ENCODE data around the gene GREM2. TPM values are rescaled to one million over a fixed set of nuclear protein-coding genes. Genes with fewer than 3 reads are reported as not detected.

GREM2 gene
- polyA plus RNA-seq, 2 of the 4 experiments (the other 2 are of a cell fraction), result 0.13 to 0.59 TPM

DNA sequence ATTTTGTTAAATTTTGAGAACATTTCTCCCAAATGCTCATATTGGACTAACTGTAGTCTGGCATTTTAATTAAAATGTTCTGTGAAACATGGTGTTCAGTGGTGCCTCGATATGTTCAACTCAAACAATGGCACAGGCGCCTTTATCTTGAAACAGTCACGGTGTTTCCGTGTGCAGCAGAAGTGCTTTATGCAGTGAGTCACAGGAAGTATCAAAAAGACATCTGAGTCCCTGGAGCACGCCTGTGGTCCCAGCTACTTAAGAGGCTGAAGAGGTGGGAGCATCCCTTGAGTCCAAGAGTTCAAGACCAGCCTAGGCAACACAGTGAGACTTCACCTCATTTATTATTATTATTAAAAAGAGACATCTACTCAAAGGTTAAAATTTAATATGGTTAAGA, 52.2 kb downstream of the GREM2 start:
- no peaks in the 10 kb centered on the region for H3K9me3 ChIP-seq
- DNase-seq (ENCODE audit: low read depth in 1 of 2, low spot score in 1 of 2), result no peak
- 0 out of 3 replicates have a peak, but pooled peaks cover 4% of the 10 kb centered on the region for H3K4me1 ChIP-seq
- no peak overlapping the region for H3K4me3 ChIP-seq
- ChIA-PET CTCF (no interaction called here), POLR2A (no interaction called here)
- WGBS (ENCODE audit: missing lambda C conversion rate), result 87% methylated on average over 5 of the region's 5 CpGs
- no peak for FAIRE-seq
- no peak for ATAC-seq
- H3K27ac ChIP-seq, result no peak overlapping the region
- no peak overlapping the region for H3K4me2 ChIP-seq
- TF ChIP-seq RAD21 (conservative IDR thresholded peaks at IDR 0.05 in 1 of 2, IDR thresholded peaks at IDR 0.05 in 1 of 2) (no peak), CEBPB (IDR thresholded peaks at IDR 0.05) (no peak), TFCP2L1 (CRISPR knock-in tag; IDR thresholded peaks at IDR 0.05) (no peak), MYC (IDR thresholded peaks at IDR 0.05; ENCODE audit: borderline replicate concordance, low read length) (no peak), MAZ (IDR thresholded peaks at IDR 0.05; ENCODE audit: borderline replicate concordance, low read depth, low read length) (no peak), HOXB5 (CRISPR knock-in tag; IDR thresholded peaks at IDR 0.05) (no peak), BHLHE40 (IDR thresholded peaks at IDR 0.05; ENCODE audit: low read depth, low read length) (no peak), RFX5 (IDR thresholded peaks at IDR 0.05) (no peak)
- TF ChIP-seq, protein P1, sequence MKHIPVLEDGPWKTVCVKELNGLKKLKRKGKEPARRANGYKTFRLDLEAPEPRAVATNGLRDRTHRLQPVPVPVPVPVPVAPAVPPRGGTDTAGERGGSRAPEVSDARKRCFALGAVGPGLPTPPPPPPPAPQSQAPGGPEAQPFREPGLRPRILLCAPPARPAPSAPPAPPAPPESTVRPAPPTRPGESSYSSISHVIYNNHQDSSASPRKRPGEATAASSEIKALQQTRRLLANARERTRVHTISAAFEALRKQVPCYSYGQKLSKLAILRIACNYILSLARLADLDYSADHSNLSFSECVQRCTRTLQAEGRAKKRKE (CRISPR knock-in tag; IDR thresholded peaks at IDR 0.05; ENCODE audit: low read depth), result no peak

DNA sequence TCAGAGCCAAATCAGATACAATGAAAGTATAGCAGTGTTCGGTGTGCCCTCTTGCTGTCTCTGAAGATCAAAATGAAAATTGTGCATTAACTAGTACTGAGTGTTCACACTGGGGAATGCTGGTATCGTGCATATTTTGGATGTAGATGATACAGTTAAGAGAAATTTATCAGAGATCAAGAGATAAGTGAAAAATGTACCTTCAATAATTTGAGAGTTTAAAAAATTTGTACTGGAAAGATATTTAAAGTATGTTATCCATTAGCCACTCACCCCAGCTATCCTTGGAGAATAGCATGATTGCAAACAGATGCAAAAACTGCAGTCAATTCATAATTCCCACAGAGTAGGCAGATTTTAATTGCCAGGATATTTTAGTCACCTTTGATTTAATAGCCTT, 56.4 kb downstream of the GREM2 start:
- H3K4me1 ChIP-seq, result no peaks in the 10 kb centered on the region
- CTCF ChIA-PET, result no interaction called here
- H3K9me3 ChIP-seq, result no peaks in the 10 kb centered on the region
- no peak for ATAC-seq
- no peak for DNase-seq (ENCODE audit: low read depth in 1 of 2, low spot score in 1 of 2)
- H3K4me3 ChIP-seq, result no peak overlapping the region
- no peak overlapping the region for H3K4me2 ChIP-seq
- POLR2A ChIA-PET, result no interaction called here
- 81% methylated on average over 2 of the region's 2 CpGs for WGBS (ENCODE audit: missing lambda C conversion rate)
- FAIRE-seq, result no peak
- no peak overlapping the region for H3K27ac ChIP-seq
- TF ChIP-seq SMC3 (IDR thresholded peaks at IDR 0.05) (no peak), POLR2AphosphoS2 (conservative IDR thresholded peaks at IDR 0.05; ENCODE audit: low read length) (no peak), GATA3 (IDR thresholded peaks at IDR 0.05; ENCODE audit: borderline replicate concordance) (no peak)
- TF ChIP-seq, protein P2, sequence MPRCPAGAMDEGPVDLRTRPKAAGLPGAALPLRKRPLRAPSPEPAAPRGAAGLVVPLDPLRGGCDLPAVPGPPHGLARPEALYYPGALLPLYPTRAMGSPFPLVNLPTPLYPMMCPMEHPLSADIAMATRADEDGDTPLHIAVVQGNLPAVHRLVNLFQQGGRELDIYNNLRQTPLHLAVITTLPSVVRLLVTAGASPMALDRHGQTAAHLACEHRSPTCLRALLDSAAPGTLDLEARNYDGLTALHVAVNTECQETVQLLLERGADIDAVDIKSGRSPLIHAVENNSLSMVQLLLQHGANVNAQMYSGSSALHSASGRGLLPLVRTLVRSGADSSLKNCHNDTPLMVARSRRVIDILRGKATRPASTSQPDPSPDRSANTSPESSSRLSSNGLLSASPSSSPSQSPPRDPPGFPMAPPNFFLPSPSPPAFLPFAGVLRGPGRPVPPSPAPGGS (IDR thresholded peaks at IDR 0.05), result no peak
- TF ChIP-seq, protein P3, sequence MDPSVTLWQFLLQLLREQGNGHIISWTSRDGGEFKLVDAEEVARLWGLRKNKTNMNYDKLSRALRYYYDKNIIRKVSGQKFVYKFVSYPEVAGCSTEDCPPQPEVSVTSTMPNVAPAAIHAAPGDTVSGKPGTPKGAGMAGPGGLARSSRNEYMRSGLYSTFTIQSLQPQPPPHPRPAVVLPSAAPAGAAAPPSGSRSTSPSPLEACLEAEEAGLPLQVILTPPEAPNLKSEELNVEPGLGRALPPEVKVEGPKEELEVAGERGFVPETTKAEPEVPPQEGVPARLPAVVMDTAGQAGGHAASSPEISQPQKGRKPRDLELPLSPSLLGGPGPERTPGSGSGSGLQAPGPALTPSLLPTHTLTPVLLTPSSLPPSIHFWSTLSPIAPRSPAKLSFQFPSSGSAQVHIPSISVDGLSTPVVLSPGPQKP (IDR thresholded peaks at IDR 0.05; ENCODE audit: low read depth, low read length), result no peak

DNA sequence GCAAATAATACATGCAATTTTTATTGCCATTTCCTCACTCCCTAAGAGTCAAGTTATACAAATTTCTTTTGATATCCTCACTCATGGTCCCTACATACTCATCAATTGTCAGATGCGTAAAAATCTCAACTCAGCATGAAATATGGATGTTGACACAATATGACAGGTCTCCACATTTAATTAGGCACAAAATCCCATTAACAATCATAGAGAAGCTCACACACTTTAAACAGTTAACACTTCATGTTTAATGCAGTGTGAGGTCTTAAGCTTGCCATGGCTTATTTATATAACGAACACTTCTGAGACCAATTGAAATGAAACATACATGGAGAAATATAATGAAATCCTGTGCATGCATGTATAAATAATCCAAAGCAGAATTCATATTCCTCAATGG, 58.6 kb downstream of the GREM2 start:
- 77% methylated on average over 2 of the region's 2 CpGs for WGBS (ENCODE audit: missing lambda C conversion rate)
- ChIA-PET POLR2A (no interaction called here), CTCF (interaction anchor here (0.7 kb wide), 1 partner anchor 20 kb away, joined by 4 read pairs; no protein-coding TSS in a partner anchor)
- Histone ChIP-seq H3K4me2 (no peak overlapping the region), H3K4me3 (no peak overlapping the region), H3K9me3 (no peaks in the 10 kb centered on the region), H3K27ac (no peak overlapping the region), H3K4me1 (no peaks in the 10 kb centered on the region)
- ATAC-seq, result no peak
- no peak for FAIRE-seq
- no peak for DNase-seq (ENCODE audit: low read depth in 1 of 2, low spot score in 1 of 2)
- TF ChIP-seq, protein P4, sequence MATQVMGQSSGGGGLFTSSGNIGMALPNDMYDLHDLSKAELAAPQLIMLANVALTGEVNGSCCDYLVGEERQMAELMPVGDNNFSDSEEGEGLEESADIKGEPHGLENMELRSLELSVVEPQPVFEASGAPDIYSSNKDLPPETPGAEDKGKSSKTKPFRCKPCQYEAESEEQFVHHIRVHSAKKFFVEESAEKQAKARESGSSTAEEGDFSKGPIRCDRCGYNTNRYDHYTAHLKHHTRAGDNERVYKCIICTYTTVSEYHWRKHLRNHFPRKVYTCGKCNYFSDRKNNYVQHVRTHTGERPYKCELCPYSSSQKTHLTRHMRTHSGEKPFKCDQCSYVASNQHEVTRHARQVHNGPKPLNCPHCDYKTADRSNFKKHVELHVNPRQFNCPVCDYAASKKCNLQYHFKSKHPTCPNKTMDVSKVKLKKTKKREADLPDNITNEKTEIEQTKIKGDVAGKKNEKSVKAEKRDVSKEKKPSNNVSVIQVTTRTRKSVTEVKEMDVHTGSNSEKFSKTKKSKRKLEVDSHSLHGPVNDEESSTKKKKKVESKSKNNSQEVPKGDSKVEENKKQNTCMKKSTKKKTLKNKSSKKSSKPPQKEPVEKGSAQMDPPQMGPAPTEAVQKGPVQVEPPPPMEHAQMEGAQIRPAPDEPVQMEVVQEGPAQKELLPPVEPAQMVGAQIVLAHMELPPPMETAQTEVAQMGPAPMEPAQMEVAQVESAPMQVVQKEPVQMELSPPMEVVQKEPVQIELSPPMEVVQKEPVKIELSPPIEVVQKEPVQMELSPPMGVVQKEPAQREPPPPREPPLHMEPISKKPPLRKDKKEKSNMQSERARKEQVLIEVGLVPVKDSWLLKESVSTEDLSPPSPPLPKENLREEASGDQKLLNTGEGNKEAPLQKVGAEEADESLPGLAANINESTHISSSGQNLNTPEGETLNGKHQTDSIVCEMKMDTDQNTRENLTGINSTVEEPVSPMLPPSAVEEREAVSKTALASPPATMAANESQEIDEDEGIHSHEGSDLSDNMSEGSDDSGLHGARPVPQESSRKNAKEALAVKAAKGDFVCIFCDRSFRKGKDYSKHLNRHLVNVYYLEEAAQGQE (IDR thresholded peaks at IDR 0.05), result no peak
- TF ChIP-seq RARB (CRISPR knock-in tag; IDR thresholded peaks at IDR 0.05), result no peak
- TF ChIP-seq EP300 (IDR thresholded peaks at IDR 0.05), result no peak
- TF ChIP-seq CBX8 (IDR thresholded peaks at IDR 0.05), result no peak
- no peak for TF ChIP-seq RCOR1 (IDR thresholded peaks at IDR 0.05; ENCODE audit: low read depth, low read length)
- TF ChIP-seq HEYL (CRISPR knock-in tag; IDR thresholded peaks at IDR 0.05), result no peak
- TF ChIP-seq, protein P5, sequence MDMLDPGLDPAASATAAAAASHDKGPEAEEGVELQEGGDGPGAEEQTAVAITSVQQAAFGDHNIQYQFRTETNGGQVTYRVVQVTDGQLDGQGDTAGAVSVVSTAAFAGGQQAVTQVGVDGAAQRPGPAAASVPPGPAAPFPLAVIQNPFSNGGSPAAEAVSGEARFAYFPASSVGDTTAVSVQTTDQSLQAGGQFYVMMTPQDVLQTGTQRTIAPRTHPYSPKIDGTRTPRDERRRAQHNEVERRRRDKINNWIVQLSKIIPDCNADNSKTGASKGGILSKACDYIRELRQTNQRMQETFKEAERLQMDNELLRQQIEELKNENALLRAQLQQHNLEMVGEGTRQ (IDR thresholded peaks at IDR 0.05), result no peak
- TF ChIP-seq, protein P6, sequence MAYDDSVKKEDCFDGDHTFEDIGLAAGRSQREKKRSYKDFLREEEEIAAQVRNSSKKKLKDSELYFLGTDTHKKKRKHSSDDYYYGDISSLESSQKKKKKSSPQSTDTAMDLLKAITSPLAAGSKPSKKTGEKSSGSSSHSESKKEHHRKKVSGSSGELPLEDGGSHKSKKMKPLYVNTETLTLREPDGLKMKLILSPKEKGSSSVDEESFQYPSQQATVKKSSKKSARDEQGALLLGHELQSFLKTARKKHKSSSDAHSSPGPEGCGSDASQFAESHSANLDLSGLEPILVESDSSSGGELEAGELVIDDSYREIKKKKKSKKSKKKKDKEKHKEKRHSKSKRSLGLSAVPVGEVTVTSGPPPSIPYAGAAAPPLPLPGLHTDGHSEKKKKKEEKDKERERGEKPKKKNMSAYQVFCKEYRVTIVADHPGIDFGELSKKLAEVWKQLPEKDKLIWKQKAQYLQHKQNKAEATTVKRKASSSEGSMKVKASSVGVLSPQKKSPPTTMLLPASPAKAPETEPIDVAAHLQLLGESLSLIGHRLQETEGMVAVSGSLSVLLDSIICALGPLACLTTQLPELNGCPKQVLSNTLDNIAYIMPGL (CRISPR knock-in tag; IDR thresholded peaks at IDR 0.05; ENCODE audit: borderline replicate concordance), result no peak
- TF ChIP-seq, protein P7, sequence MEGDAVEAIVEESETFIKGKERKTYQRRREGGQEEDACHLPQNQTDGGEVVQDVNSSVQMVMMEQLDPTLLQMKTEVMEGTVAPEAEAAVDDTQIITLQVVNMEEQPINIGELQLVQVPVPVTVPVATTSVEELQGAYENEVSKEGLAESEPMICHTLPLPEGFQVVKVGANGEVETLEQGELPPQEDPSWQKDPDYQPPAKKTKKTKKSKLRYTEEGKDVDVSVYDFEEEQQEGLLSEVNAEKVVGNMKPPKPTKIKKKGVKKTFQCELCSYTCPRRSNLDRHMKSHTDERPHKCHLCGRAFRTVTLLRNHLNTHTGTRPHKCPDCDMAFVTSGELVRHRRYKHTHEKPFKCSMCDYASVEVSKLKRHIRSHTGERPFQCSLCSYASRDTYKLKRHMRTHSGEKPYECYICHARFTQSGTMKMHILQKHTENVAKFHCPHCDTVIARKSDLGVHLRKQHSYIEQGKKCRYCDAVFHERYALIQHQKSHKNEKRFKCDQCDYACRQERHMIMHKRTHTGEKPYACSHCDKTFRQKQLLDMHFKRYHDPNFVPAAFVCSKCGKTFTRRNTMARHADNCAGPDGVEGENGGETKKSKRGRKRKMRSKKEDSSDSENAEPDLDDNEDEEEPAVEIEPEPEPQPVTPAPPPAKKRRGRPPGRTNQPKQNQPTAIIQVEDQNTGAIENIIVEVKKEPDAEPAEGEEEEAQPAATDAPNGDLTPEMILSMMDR (IDR thresholded peaks at IDR 0.05), result no peak
- TF ChIP-seq RFX5 (IDR thresholded peaks at IDR 0.05), result no peak

Measured in A549 (cell line).